Dendritic cell treated with granulocyte-macrophage colony-stimulating factor and Interleukin-4, amounts not matched to agents 40 ng/mL and 50 ng/mL, for 4 days (primary cell): Measurements from ENCODE around the gene GRIA1.
"Not testable (repeated sequence)": the region's sequence is repeated elsewhere in the genome, so short reads cannot be mapped to it uniquely, and the experiment has no call there.

Experiments
- H3K27ac Mint-ChIP-seq: one replicate; pipeline ENCODE4 v1.8.0; 2022; ENCODE audit warnings: mild to moderate bottlenecking, mixed read lengths
- H3K27me3 Mint-ChIP-seq: one replicate; pipeline ENCODE4 v1.8.0; 2022; ENCODE audit warnings: mild to moderate bottlenecking, mixed read lengths
- H3K36me3 Mint-ChIP-seq: one replicate; pipeline ENCODE4 v1.8.0; 2022; ENCODE audit warnings: low read depth, mixed read lengths
- H3K4me1 Mint-ChIP-seq: one replicate; pipeline ENCODE4 v1.8.0; 2022; ENCODE audit warnings: low read depth, mixed read lengths
- H3K4me3 Mint-ChIP-seq: one replicate; pipeline ENCODE4 v1.8.0; 2022; ENCODE audit warnings: mild to moderate bottlenecking, moderate library complexity, mixed read lengths
- H3K9me3 Mint-ChIP-seq: one replicate; pipeline ENCODE4 v1.8.0; 2022; ENCODE audit warnings: mixed read lengths
- intact Hi-C: fragments of 100-400 bp; cut with micrococcal nuclease; formaldehyde crosslinking; loops from one replicate; pipeline ENCODE4 v1.15.0; 2022

GRIA1 gene

GRCh38 chr5:153799466-153799865, 309.0 kb downstream of the GRIA1 start:
- Mint-ChIP-seq H3K36me3 (no peaks in the 10 kb centered on the region), H3K4me1 (no peaks in the 10 kb centered on the region), H3K27ac (no peak overlapping the region), H3K4me3 (no peak overlapping the region), H3K9me3 (peaks cover 18% of the 10 kb centered on the region), H3K27me3 (no peaks in the 10 kb centered on the region)
- intact Hi-C loops, result no loop called here

GRCh38 chr5:153802050-153802821, 311.8 kb downstream of the GRIA1 start:
- peaks cover 10% of the 10 kb centered on the region for H3K9me3 Mint-ChIP-seq
- intact Hi-C loops, result no loop called here
- H3K4me3 Mint-ChIP-seq, result no peak overlapping the region
- no peak overlapping the region for H3K27ac Mint-ChIP-seq
- H3K36me3 Mint-ChIP-seq, result no peaks in the 10 kb centered on the region
- H3K27me3 Mint-ChIP-seq, result no peaks in the 10 kb centered on the region
- H3K4me1 Mint-ChIP-seq, result no peaks in the 10 kb centered on the region

- intact Hi-C loops, result no loop called here
- no peak overlapping the region for H3K27ac Mint-ChIP-seq
- H3K36me3 Mint-ChIP-seq, result no peaks in the 10 kb centered on the region
- no peaks in the 10 kb centered on the region for H3K27me3 Mint-ChIP-seq
- H3K4me1 Mint-ChIP-seq, result no peaks in the 10 kb centered on the region
- H3K4me3 Mint-ChIP-seq, result no peak overlapping the region
- H3K9me3 Mint-ChIP-seq, result peaks cover 22% of the 10 kb centered on the region
Measured at GRCh38 chr5:153807801-153808200, 317.3 kb downstream of the GRIA1 start.

- intact Hi-C loops, result no loop called here
- Mint-ChIP-seq H3K27me3 (no peaks in the 10 kb centered on the region), H3K4me3 (no peak overlapping the region), H3K9me3 (peaks cover 21% of the 10 kb centered on the region), H3K4me1 (no peaks in the 10 kb centered on the region), H3K27ac (no peak overlapping the region), H3K36me3 (no peaks in the 10 kb centered on the region)
Measured at GRCh38 chr5:153809166-153809565, 318.7 kb downstream of the GRIA1 start.

GRCh38 chr5:153813901-153814300, 323.4 kb downstream of the GRIA1 start:
- Mint-ChIP-seq H3K36me3 (no peaks in the 10 kb centered on the region), H3K27me3 (no peaks in the 10 kb centered on the region), H3K4me3 (no peak overlapping the region), H3K27ac (no peak overlapping the region), H3K9me3 (peaks cover 18% of the 10 kb centered on the region), H3K4me1 (no peaks in the 10 kb centered on the region)
- intact Hi-C loops, result no loop called here

GRCh38 chr5:153816870-153817269, 326.4 kb downstream of the GRIA1 start:
- intact Hi-C loops, result no loop called here
- no peaks in the 10 kb centered on the region for H3K36me3 Mint-ChIP-seq
- no peaks in the 10 kb centered on the region for H3K27me3 Mint-ChIP-seq
- peaks cover 14% of the 10 kb centered on the region for H3K9me3 Mint-ChIP-seq
- no peak overlapping the region for H3K27ac Mint-ChIP-seq
- H3K4me1 Mint-ChIP-seq, result no peaks in the 10 kb centered on the region
- no peak overlapping the region for H3K4me3 Mint-ChIP-seq

GRCh38 chr5:153818626-153819025, 328.2 kb downstream of the GRIA1 start:
- H3K27me3 Mint-ChIP-seq, result no peaks in the 10 kb centered on the region

GRCh38 chr5:153823036-153823435, 332.6 kb downstream of the GRIA1 start:
- Mint-ChIP-seq H3K27ac (no peak overlapping the region), H3K4me1 (no peaks in the 10 kb centered on the region), H3K36me3 (no peaks in the 10 kb centered on the region), H3K9me3 (no peaks in the 10 kb centered on the region), H3K4me3 (no peak overlapping the region), H3K27me3 (no peaks in the 10 kb centered on the region)
- intact Hi-C loops, result no loop called here

More at GRCh38 chr5:153818626-153819025, 328.2 kb downstream of the GRIA1 start:
- intact Hi-C loops, result no loop called here
- H3K4me1 Mint-ChIP-seq, result no peaks in the 10 kb centered on the region
- H3K9me3 Mint-ChIP-seq, result no peaks in the 10 kb centered on the region
- H3K36me3 Mint-ChIP-seq, result no peaks in the 10 kb centered on the region
- no peak overlapping the region for H3K4me3 Mint-ChIP-seq
- no peak overlapping the region for H3K27ac Mint-ChIP-seq

GRCh38 chr5:153824909-153825308, 334.4 kb downstream of the GRIA1 start:
- H3K27me3 Mint-ChIP-seq, result no peaks in the 10 kb centered on the region
- no peaks in the 10 kb centered on the region for H3K9me3 Mint-ChIP-seq
- no peaks in the 10 kb centered on the region for H3K36me3 Mint-ChIP-seq
- intact Hi-C loops, result no loop called here
- no peaks in the 10 kb centered on the region for H3K4me1 Mint-ChIP-seq
- no peak overlapping the region for H3K27ac Mint-ChIP-seq
- no peak overlapping the region for H3K4me3 Mint-ChIP-seq

GRCh38 chr5:153827397-153827796, 336.9 kb downstream of the GRIA1 start:
- Mint-ChIP-seq H3K9me3 (no peaks in the 10 kb centered on the region), H3K27me3 (no peaks in the 10 kb centered on the region), H3K4me3 (no peak overlapping the region), H3K4me1 (no peaks in the 10 kb centered on the region), H3K27ac (no peak overlapping the region), H3K36me3 (no peaks in the 10 kb centered on the region)
- intact Hi-C loops, result no loop called here

GRCh38 chr5:153829510-153830065, 339.1 kb downstream of the GRIA1 start:
- Mint-ChIP-seq H3K27ac (no peak overlapping the region), H3K36me3 (no peaks in the 10 kb centered on the region), H3K4me1 (no peaks in the 10 kb centered on the region), H3K4me3 (no peak overlapping the region), H3K9me3 (no peaks in the 10 kb centered on the region), H3K27me3 (no peaks in the 10 kb centered on the region)
- intact Hi-C loops, result no loop called here

GRCh38 chr5:153831973-153832372, 341.5 kb downstream of the GRIA1 start:
- Mint-ChIP-seq H3K27ac (no peak overlapping the region), H3K4me1 (no peaks in the 10 kb centered on the region), H3K36me3 (no peaks in the 10 kb centered on the region)

GRCh38 chr5:153835891-153836515, 345.5 kb downstream of the GRIA1 start:
- no peaks in the 10 kb centered on the region for H3K9me3 Mint-ChIP-seq
- H3K27me3 Mint-ChIP-seq, result no peaks in the 10 kb centered on the region
- no peak overlapping the region for H3K27ac Mint-ChIP-seq
- intact Hi-C loops, result no loop called here
- H3K36me3 Mint-ChIP-seq, result no peaks in the 10 kb centered on the region
- H3K4me3 Mint-ChIP-seq, result no peak overlapping the region
- H3K4me1 Mint-ChIP-seq, result no peaks in the 10 kb centered on the region

More at GRCh38 chr5:153831973-153832372, 341.5 kb downstream of the GRIA1 start:
- intact Hi-C loops, result no loop called here
- H3K9me3 Mint-ChIP-seq, result no peaks in the 10 kb centered on the region
- no peak overlapping the region for H3K4me3 Mint-ChIP-seq
- H3K27me3 Mint-ChIP-seq, result no peaks in the 10 kb centered on the region

- intact Hi-C loops, H3K4me3 Mint-ChIP-seq, H3K27me3 Mint-ChIP-seq: not testable (repeated sequence)
Measured at GRCh38 chr5:153849303-153850113, 359.0 kb downstream of the GRIA1 start.

More at GRCh38 chr5:153849303-153850113, 359.0 kb downstream of the GRIA1 start:
- not testable (repeated sequence) for H3K4me1 Mint-ChIP-seq, H3K27ac Mint-ChIP-seq, H3K9me3 Mint-ChIP-seq, H3K36me3 Mint-ChIP-seq
